HG03060 (cell line): ENCODE measurements around the gene TMEM37.

Experiments
- ATAC-seq: cut with Tn5 transposase; IDR thresholded peaks from one replicate; pipeline ENCODE4 v1.9.1; 2021; ENCODE audit warnings: low read depth, moderate number of reproducible peaks; ENCODE audit not compliant: unreplicated experiment

The TMEM37 gene

DNA sequence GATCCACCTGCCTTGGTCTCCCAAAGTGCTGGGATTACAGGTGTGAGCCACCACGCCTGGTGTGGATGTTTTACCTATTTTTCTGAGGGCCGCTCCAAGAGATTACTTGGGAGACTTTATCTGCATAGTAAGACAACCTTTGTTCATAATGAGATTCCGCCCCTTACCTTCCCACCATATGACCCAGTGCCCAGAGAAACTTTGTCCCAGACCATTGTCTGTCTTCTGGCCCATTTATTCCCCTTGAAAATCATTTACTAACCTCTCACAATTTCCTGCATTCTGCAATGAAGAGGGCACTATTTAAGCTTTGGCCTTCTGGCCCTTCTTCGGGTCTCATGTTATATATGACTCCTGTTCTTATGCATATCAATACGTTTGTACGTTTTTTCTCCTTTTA lies 13.7 kb upstream of the TMEM37 start:
- ATAC-seq: no peak

DNA sequence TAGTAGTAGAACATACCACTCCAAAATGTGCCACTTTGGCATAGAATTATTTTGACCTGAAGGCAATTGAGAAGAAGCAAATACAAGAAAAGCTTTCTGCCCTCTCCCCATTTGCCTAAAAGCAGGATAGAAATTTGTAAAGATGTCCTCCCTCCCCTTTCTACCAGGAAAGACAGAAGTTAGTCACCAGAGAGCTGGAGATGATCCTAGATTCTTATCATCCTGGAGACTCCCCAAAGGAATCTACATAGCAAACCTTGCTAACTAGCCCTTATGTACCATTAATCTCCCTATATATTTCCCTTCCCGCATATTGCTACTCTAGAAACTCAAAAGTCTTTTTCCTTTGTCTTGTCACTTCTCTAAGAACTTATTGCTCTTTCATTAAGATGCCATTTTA lies 12.6 kb upstream of the TMEM37 start:
- no peak for ATAC-seq

DNA sequence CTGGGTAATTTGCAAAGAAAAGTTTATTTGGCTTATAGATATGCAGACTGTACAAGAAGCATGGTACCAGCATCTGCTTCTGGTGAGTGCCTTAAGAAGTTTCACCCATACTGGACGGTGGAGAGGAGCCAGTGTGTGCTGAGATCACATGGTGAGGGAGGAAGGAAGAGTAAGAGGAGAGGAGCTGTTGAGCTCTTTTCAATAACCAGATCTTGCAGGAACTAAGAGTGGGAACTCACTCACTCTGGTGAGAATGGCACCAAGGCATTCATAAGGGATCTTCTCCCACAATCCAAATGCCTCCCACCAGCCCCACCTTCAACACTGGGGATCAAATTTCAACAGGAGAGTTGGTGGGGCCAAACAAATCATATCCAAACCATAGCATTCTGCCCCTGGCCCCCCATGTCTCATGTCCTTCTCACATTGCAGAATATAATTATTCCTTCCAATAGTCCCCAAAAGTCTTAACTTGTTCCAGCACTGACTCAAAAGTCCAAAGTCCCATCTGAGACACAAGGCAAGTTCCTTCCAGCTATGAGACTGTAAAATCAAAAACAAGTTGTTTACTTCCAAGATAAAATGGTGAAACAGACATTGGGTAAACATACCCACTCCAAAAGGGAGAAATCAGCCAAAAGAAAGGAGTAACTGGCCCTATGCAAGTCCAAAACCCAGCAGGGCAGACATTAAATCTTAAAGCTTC lies 11.7 kb upstream of the TMEM37 start:
- no peak for ATAC-seq

DNA sequence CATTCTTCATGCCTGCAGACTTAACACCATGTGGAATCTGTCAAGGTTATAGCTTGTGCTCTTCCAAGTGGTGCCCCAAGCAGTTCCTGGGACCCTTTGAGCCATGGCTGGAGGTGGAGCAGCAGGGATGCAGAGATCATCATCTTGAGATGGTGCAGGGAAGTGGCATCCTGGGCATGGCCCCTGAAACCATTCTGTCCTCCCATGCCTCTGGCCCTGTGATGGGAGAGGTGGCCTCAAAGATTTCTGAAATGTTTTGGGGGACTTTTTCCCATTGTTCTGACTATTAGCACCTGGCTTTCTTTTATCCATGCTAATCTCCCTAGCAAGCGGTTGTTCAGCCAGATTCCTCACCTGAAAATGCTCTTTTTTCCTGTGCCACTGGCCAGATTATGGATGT lies 10.3 kb upstream of the TMEM37 start:
- ATAC-seq: no peak

DNA sequence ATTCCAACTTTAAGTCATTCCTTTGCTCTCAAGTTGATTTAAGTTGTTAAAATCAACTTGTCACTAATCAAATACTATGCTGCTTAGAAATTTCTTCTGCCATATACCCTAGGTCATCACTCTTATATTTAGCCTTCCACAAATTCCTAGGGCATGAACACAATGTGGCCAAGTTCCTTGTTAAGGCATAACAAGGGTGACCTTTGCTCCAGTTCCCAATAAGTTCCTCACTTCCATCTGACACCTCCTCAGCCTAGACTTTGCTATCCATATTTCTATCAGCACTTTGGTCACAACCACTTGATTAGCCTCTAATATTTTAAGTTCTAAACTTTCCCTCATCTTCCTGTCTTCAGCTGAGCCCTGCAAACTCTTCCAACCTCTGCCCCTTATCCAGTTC lies 9.9 kb upstream of the TMEM37 start:
- no peak for ATAC-seq

GRCh38 chr2:119422360-119423107 lies 9.1 kb upstream of the TMEM37 start:
- ATAC-seq: no peak

- no peak for ATAC-seq
Observed at GRCh38 chr2:119423108-119423444, 8.6 kb upstream of the TMEM37 start.

DNA sequence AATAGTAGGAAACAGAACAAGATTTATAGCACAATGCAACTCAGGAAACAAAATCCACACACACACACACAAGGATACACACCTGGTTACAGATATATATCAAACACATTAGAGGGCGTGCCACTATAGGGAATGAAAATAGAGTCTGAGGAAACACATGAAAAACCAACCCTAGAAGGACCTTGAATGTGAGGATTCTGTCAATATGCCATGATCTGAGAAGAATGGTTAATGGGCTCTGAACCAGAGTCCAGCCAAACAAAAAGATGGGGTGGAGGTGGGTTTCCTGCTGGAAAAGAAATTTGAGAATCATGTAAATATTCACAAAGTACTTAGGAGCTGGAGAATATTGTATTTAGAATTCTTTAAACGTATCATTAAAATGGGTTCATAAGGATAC lies 7.8 kb upstream of the TMEM37 start:
- no peak for ATAC-seq

DNA sequence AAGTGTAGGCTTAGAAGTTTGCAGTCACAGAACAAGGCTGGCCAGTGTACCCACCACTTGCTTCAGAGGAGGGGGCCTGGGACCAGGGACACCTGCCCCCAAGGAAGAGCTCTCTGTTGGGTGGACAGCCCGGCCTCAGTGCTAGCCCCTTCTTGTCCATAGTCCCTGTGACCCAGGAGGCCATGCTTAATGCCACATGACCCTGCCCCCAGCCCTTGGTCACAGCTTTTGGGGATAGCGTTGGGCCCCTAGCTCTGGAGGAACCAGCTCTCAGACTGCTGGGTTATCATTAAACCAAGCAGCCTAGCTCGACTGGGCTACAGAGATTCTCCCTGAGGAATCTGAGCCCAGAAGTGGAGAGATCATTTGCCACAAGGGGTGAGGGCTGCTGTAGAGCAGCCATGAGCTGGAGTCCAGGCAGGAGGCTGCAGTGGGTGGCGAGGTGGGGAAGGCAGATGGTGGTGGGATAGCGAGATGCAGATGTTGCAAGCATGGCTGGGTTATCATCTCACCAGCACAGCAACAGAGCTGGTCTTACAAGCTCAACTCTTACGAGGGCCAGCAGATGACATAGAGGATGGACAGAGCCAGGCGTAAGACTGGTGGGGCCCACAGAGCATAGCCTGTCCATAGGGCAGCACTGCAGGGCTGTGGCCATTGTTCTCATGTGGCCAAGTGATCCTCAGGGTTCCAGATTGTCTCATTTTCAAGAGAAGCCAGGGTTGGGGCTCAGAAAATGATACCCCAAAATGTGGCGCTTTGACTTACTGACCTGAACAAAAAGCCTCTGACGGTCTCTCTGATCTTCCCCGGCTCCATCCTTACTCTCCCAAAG lies 7.2 kb upstream of the TMEM37 start:
- no peak for ATAC-seq

- ATAC-seq: no peak
Observed at GRCh38 chr2:119425119-119425405, 6.6 kb upstream of the TMEM37 start.

- no peak for ATAC-seq
Observed at GRCh38 chr2:119425620-119426395, 5.8 kb upstream of the TMEM37 start.

GRCh38 chr2:119426396-119426675 lies 5.3 kb upstream of the TMEM37 start:
- no peak for ATAC-seq

- no peak for ATAC-seq
Observed at GRCh38 chr2:119426801-119427395, 4.8 kb upstream of the TMEM37 start.

DNA sequence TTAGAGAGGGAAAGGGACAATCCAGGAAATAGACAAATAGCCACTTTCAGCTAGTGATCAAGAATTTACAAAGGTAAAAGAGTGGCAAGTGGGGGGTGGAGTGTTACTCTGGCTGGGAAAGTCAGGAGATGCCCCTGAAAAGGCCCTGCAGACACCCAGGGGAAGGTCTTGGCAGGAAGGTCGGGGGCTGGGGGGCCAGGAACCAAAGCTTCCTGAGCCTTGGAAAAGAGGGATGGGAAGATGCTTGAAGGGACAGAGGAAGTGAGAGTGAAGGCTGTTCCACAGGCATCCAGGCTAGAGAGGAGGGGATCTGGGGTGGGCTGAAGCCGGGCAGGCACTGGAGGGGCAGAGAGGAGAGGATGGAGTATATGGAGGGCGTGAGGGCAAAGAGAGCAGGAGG lies 3.9 kb upstream of the TMEM37 start:
- ATAC-seq: no peak

- ATAC-seq: no peak
Observed at GRCh38 chr2:119428488-119429224, 3.0 kb upstream of the TMEM37 start.

- ATAC-seq: no peak
Observed at GRCh38 chr2:119429225-119429981, 2.3 kb upstream of the TMEM37 start.

GRCh38 chr2:119430023-119430498 lies 1.6 kb upstream of the TMEM37 start:
- no peak for ATAC-seq

- ATAC-seq: no peak
Observed at GRCh38 chr2:119431976-119432850, 559 bp downstream of the TMEM37 start.
